HT-29 (cell line): ENCODE measurements around the gene KLHL18. TPM values are rescaled to one million over a fixed set of nuclear protein-coding genes. Genes with fewer than 3 reads are reported as not detected.
"Not testable (repeated sequence)": the region's sequence is repeated elsewhere in the genome, so short reads cannot be mapped to it uniquely, and the experiment has no call there.

ENCODE experiments used
- DNase-seq: peaks from one replicate; pipeline ENCODE4 v3.0.0-alpha.2; 2015; ENCODE audit warnings: low spot score
- total RNA-seq: library from RNA; depleted of rRNA; stranded (reverse); fragments of >200 nt; shearing (Covaris generic); gene quantifications from 2 replicates; pipeline ENCODE4 v1.2.3, GENCODE V29; 2014

The KLHL18 gene
- total RNA-seq, 1 experiment from 2014 or later, result 11.5 TPM

DNA sequence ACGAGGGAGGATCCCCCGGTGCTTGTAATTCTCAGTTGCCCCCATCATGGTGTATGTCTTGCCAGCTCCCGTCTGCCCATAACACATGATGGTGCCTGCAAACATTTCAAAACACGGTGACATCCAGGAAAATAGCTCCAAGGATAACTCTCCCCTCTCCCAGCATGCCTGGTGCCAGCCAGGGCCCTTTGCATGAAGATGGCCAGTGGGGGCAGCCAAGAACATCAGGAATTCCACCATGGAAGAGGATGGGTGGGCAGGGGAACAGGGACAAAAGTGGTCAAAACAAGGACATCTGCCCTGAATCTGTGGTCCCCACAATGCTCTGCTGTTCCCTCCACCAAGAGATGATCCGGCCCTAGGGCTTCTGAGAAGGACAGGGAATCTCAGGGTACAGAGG lies 9.2 kb upstream of the KLHL18 start:
- DNase-seq, result no peak

- DNase-seq, result no peak
Observed at GRCh38 chr3:47274652-47275051, 8.1 kb upstream of the KLHL18 start.

DNA sequence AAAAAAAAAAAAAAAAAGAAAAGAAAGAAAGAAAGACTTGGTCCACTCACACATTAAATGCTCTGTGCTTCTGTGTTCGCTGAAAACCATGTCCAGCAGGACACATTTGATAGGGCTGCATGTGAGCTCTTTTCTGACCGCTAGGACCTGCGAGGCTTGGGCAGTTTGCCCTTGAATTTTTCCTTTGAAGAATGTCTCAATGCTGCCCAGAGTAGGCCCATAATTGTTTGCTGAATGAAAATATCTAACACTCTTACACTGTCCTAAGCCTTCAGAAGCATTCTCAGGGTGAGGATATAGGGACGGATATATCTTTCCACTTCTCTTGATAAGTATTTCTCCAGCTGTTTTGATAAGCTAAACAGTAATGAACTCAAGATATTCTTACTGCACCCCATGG lies 6.2 kb upstream of the KLHL18 start:
- no peak for DNase-seq

DNA sequence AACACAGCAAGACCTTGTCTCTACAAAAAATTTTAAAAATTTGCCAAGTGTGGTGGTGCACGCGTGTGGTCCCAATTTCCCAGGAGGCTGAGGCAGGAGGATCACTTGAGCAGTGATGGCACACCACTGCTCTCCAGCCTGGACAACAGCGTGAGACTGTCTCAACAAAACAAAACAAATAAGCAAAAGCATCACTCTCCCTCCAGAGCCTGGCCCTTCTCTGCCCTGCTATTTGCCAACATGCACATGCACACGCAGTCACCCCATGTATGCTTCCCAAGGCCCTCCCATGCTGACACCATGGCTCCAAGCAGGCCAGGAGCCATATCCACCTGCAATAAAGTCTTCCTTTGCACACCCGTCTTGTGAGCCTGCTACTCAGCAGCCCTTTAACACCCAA lies 2.2 kb upstream of the KLHL18 start:
- no peak for DNase-seq

DNA sequence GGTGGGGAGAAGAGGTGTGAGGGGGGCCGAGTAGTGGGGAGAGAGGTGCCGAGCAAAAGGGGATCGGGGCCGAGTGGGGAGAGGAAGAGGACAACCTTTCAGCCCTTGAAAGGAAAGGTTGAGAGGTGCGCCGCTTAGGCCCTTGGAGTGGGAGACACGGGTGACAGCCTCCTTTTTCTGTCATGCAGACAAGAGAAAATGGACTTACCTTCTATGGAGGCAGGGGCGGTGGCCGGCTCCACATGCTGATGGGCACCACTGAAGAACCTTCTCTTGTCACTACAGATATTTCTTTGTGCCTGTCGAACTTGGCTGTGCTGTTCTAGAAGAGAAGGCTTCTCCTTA lies 421 bp downstream of the KLHL18 start:
- peak; percentile 17 for DNase-seq

DNA sequence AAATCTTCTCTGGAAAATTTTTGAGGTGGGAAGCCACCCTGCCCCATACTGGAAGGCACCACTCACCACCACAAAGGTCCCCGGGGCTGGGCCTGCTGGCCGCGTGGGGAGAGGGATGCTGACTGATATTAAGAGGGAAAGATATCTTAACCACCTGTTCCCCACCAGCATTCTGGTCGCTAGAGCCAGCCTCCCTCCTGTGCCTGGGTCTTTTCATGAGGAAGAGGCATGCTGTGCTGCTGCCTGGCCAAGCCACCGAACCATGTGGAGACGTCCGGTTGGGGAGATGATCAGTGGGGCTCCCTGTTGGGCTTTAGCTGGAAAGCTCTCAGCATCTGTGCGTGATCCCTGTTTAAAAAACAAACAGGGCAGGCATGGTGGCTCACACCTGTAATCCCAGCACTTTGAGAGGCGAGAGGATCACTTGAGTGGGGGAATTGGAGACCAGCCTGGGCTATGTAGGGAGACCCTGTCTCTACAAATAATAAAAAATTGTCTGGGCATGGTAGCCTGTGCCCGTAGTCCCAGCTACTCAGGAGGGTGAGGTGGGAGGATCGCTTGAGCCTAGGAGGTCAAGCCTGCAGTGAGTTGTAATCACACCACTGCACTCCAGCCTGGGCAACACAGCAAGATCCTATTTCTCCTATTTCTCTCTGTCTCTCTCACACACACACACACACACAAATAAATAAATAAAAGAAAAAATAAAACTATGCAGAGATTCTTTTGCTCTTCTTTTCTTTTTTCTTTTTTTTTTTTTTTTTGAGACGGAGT lies 1.0 kb downstream of the KLHL18 start:
- DNase-seq, result peak; percentile 23

- no peak for DNase-seq
Observed at GRCh38 chr3:47288966-47289910, 6.5 kb downstream of the KLHL18 start.

DNA sequence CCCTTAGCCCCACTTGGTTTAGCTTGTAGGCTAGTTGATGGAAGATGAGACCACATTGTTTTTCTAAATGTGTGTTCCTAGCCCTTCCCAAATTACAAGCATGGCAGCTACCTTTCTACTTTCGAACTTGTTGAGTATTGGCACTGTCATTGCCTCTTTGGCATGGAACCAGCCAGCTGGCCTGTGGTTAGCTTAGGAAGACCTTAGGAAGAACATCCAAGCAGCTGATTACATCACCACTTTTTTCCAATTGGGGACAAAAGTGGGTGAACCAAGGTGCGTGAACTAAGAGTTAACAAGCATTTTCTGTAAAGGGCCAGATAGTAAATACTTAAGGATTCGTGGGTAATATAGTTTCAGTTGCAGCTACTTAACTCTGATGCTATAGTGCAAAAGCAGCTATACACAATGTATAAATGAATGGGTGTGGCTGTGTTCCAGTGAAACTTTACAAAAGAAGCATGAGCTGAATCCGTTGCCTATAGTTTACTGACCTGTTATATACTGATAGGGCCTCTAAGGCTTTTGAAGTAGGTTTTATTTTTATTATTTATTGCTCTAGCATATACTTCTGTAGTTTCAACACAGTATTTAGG lies 8.5 kb downstream of the KLHL18 start:
- DNase-seq, result no peak

DNA sequence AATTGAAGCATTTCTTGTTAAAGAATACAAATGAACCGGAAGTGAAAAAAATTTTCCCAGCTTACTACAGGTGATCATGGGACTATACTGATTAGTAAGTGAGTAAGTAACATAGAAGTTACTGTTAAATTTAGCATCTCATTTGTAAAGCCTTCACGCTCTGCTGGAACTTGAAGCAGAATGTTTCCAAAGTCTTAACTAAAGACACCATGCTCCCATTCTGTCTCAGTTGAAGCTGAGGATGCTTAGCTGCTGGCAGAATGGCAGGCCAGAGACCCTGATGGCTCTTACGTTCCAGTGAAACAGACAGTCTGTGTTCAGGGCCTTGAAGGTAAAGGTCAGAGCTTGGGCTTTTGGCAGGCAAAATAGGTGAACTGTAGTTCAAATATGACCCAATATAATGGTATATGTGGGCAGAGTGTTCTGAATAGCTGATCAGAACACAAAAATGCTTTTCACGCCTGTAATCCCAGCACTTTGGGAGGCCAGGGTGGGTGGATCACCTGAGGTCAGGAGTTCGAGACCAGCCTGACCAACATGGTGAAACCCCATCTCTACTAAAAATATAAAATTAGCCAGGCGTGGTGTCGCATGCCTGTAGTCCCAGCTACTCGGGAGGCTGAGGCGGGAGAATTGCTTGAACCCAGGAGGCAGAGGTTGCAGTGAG lies 9.1 kb downstream of the KLHL18 start:
- DNase-seq, result not testable (repeated sequence)

DNA sequence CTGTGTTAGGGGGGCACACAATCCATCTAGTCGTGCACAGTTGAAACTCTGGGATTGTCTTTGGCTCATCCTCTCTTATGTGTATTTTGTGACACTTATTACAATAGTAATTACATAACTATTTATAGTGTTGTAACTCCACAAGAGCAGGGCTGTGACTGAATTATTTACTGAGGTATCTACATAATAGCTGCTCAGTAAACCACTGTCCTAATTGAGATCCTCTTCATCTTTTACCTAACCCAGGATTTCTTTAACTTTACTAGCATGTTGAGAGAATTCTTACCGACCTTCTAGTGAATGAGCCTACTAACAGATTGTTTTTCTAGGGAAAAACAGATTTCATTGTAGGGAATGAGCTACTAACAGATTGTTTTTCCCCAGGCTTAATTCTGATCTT lies 11.1 kb downstream of the KLHL18 start:
- no peak for DNase-seq

- no peak for DNase-seq
Observed at GRCh38 chr3:47294392-47294791, 11.6 kb downstream of the KLHL18 start.

- DNase-seq, result no peak
Observed at GRCh38 chr3:47295322-47295721, 12.6 kb downstream of the KLHL18 start.

- DNase-seq, result no peak
Observed at GRCh38 chr3:47295976-47296375, 13.2 kb downstream of the KLHL18 start.

DNA sequence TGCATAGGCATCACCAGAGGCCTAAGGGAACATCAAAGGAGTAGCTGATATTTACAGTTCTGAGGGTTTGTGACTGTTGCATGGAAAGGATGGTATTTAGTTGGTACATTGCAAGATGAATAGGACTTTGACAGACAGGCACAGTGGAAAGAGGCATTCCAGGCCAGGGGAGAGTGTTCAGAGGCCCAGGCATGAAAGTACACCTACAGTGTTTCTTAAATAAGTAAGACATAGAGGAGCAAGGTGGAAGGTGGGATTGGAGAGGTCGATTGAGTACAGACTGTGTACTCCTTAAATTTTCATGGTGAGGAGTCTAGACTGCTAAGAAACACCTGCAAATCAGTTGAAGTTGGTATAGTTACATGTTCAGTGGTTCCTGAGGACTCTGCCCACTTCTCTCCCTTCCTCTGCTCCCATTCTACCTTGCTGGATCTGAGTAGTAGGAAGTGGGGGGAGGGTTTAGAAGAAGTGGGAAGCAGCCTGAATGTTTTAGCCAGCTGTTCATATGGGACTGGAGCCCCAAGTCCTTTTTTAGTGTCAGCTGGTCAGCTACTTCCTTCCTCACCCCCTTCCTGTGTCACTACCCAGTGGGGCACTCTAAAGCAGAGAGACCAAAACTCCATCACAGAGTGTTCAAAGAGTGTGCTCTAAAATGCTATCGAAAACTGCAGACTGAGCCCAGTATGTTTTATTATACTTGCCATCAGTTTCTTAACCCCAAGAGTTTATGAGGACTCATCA lies 14.0 kb downstream of the KLHL18 start:
- DNase-seq, result no peak

DNA sequence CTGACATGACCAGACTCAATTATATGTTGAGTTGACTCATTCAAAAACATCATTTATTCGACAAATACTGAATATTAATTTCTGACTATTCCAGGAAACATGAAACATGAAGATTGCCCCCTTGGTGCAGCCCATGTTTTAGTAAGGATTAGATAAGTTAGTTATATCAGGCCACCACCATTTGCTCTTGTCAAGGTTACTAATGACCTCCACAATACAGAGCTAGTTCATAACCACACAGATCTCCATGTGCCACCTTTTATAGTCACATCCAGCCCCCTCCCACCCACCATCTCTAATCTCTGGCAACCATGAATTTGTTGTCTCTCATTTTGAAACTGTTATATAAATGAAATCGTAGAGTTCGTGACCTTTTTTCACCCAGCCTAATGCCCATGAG lies 15.7 kb downstream of the KLHL18 start:
- no peak for DNase-seq

GRCh38 chr3:47299381-47300318 lies 16.9 kb downstream of the KLHL18 start:
- DNase-seq, result no peak

DNA sequence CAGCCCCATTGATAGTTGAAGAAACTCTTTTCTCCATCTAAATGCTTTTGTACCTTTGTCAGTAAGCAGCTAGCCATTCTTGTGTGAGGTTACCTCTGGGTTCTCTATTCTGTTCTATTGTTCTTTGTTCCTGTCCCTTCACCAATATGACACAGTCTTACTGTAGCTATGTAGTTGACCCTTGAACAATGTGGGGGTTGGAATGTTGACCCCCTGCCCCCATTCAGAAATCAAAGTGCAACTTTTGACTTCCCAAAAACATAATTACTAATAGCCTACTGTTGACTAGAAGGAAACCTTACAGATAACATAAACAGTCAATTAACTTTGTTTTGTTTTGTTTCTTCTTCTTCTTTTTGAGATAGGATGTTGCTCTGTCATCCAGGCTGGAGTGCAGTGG lies 18.7 kb downstream of the KLHL18 start:
- DNase-seq, result no peak

GRCh38 chr3:47306022-47306421 lies 23.3 kb downstream of the KLHL18 start:
- DNase-seq, result no peak

DNA sequence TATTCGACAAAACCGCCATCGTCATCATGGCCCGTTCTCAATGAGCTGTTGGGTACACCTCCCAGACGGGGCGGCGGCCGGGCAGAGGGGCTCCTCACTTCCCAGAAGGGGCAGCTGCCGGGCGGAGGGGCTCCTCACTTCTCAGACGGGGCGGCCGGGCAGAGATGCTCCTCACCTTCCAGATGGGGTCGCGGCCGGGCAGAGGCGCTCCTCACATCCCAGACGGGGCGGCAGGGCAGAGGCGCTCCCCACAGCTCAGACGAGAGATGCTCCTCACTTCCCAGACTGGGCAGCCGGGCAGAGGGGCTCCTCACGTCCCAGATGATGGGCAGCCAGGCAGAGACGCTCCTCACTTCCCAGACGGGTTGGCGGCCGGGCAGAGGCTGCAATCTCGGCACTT lies 26.5 kb downstream of the KLHL18 start:
- not testable (repeated sequence) for DNase-seq

DNA sequence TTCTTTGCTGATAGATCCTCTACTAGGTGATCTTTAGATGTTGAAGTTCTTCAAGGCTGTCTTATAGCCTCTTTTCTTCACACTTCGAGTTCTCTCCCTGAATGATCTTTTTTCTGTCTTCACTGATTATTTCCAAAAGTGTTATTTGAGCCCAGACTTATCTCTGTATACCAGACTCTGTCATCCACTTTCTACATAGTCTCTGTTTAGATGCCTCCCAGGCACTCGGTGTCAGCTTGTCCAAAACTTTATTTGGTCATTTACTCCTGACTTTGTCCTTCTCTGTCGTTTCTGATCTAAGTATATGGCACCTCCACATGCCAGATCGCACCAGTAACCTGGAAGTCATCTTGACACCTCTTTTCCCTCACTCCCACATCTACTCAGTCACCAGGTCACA lies 27.6 kb downstream of the KLHL18 start:
- DNase-seq, result no peak
